HepG2 (cell line): ENCODE measurements around the gene EPS8. TPM values are rescaled to one million over a fixed set of nuclear protein-coding genes. Genes with fewer than 3 reads are reported as not detected.

Experiments used
- ATAC-seq: fragments of 200-7000 bp; cut with Tn5 transposase; 3 replicates; pipeline ENCODE4 v1.9.1; 2020; ENCODE audit warnings: mild to moderate bottlenecking, moderate library complexity
- BruUV-seq: library from RNA; stranded (reverse); fragments of 400-500 nt; replicated peaks from 2 replicates; lab custom pipeline; 2021; lab: Mats Ljungman, UMichigan
- CTCF ChIA-PET: fragments of 300-600 bp; formaldehyde crosslinking; extraction: SDS; loops from one replicate; lab custom pipeline; 2021; ENCODE audit warnings: low total read pairs, inconsistent platforms, low intra/inter-chr PET ratio; lab: Yijun Ruan, JAX
- POLR2A ChIA-PET: fragments of 350-600 bp; sonication (Branson Sonifier 250); formaldehyde crosslinking; loops from one replicate; lab custom pipeline; 2020; ENCODE audit warnings: antibody characterized with exemption, inconsistent platforms; lab: Yijun Ruan, JAX
- DNase-seq: peaks from one replicate; pipeline ENCODE4 v3.0.0-alpha.2; 2015; ENCODE audit warnings: low spot score
- FAIRE-seq: peaks from 3 replicates; lab custom pipeline; 2011; peaks lifted over from hg19 to GRCh38; lab: Jason Lieb, UNC
- H2AFZ ChIP-seq: one replicate; pipeline ENCODE4 v1.6.1; 2011; ENCODE audit warnings: low read length, inconsistent platforms
- H3K27ac ChIP-seq: fragments of 300-600 bp; 3 replicates; pipeline ENCODE4 v1.8.0; 2011; ENCODE audit warnings: mixed run types, mild to moderate bottlenecking, mixed read lengths, low read length, inconsistent platforms; ENCODE audit not compliant: insufficient read depth; ENCODE audit errors: extremely low read length
- H3K27me3 ChIP-seq, 2 experiments: fragments of 200-600 bp in 1 of 2; 2 replicates in 1 of 2; 3 replicates in 1 of 2; pipeline versions ENCODE4 v1.6.0 to v1.8.0; 2011; ENCODE audit warnings: low read length in 2 of 2, mild to moderate bottlenecking in 2 of 2, moderate library complexity in 2 of 2, inconsistent platforms in 1 of 2; ENCODE audit not compliant: insufficient read depth in 2 of 2, control insufficient read depth in 1 of 2
- H3K36me3 ChIP-seq, 2 experiments: fragments of 200-600 bp in 1 of 2; replicated peaks in 1 of 2; 2 replicates in 1 of 2; 3 replicates in 1 of 2; pipeline versions ENCODE4 v1.5.1 to v1.8.0; 2011; ENCODE audit warnings: low read length in 2 of 2, inconsistent platforms in 1 of 2; ENCODE audit not compliant: insufficient read depth in 2 of 2, control insufficient read depth in 1 of 2
- H3K4me1 ChIP-seq: 2 replicates; pipeline ENCODE4 v1.5.1; 2012; ENCODE audit warnings: low read length, inconsistent platforms; ENCODE audit not compliant: insufficient read depth
- H3K4me2 ChIP-seq: 2 replicates; pipeline ENCODE4 v1.6.0; 2011; ENCODE audit warnings: low read depth, low read length, inconsistent platforms
- H3K4me3 ChIP-seq, 3 experiments: fragments of 200-600 bp in 1 of 3; sonication (generic), shearing (Covaris generic) in 1 of 3; replicated peaks in 1 of 3; 2 replicates each; pipeline ENCODE4 v1.5.1; 2011 to 2016; ENCODE audit warnings: low read length in 3 of 3, inconsistent platforms in 2 of 3, low read depth in 2 of 3, mild to moderate bottlenecking in 2 of 3, control low read depth in 1 of 3, mixed read lengths in 1 of 3; ENCODE audit not compliant: insufficient read depth in 1 of 3
- H3K79me2 ChIP-seq: one replicate; pipeline ENCODE4 v1.6.1; 2011; ENCODE audit warnings: low read length, inconsistent platforms; ENCODE audit not compliant: insufficient read depth
- H3K9ac ChIP-seq: 2 replicates; pipeline ENCODE4 v1.6.0; 2011; ENCODE audit warnings: mild to moderate bottlenecking, low read depth, low read length, inconsistent platforms; ENCODE audit not compliant: insufficient read depth
- H3K9me3 ChIP-seq: 2 replicates; pipeline ENCODE4 v1.5.1; 2012; ENCODE audit warnings: mild to moderate bottlenecking, low read length
- H4K20me1 ChIP-seq: 2 replicates; pipeline ENCODE4 v1.6.0; 2011; ENCODE audit warnings: inconsistent platforms, mild to moderate bottlenecking, low read length, moderate library complexity; ENCODE audit not compliant: insufficient read depth
- ARID5B ChIP-seq: IDR thresholded peaks from 2 replicates; pipeline ENCODE4 v1.4.0; 2020; ENCODE audit warnings: mild to moderate bottlenecking, missing genetic modification reagents
- BCL6 ChIP-seq: IDR thresholded peaks from 2 replicates; pipeline ENCODE4 v1.6.1; 2016; ENCODE audit warnings: missing genetic modification reagents, missing compliant biosample characterization
- FOXA3 ChIP-seq: IDR thresholded peaks from 2 replicates; pipeline ENCODE4 v1.6.1; 2016; ENCODE audit warnings: missing genetic modification reagents, missing compliant biosample characterization
- FOXP1 ChIP-seq, 2 experiments: fragments of 450-650 bp in 1 of 2; IDR thresholded peaks; 2 replicates each; pipeline ENCODE4 v1.6.1; 2017 to 2018; ENCODE audit warnings: antibody characterized with exemption in 1 of 2
- GATAD2A ChIP-seq: IDR thresholded peaks from 2 replicates; pipeline ENCODE4 v1.6.1; 2016
- MIXL1 ChIP-seq: IDR thresholded peaks from 2 replicates; pipeline ENCODE4 v1.6.1; 2016
- TFE3 ChIP-seq: IDR thresholded peaks from 2 replicates; pipeline ENCODE4 v1.6.1; 2016
- ZBTB42 ChIP-seq: sonication (generic); formaldehyde crosslinking; IDR thresholded peaks from 2 replicates; pipeline ENCODE4 v1.5.0; 2020; ENCODE audit warnings: mild to moderate bottlenecking, missing genetic modification reagents
- WGBS: methylation state at CpG from one replicate; pipeline ENCODE4 v1.1.6; 2017; ENCODE audit warnings: low lambda C conversion rate; 5-methylcytosine and 5-hydroxymethylcytosine counted together
- in situ Hi-C: cut with HindIII; loops from 2 replicates; pipeline ENCODE4 v1.10.0; 2017; ENCODE audit warnings: low pct_unique_long_range_greater_than_20kb; ENCODE audit not compliant: extremely low pct_ligation_motif_present
- intact Hi-C: fragments of 100-400 bp; cut with micrococcal nuclease; formaldehyde crosslinking; loops from one replicate; pipeline ENCODE4 v1.10.0; 2022; ENCODE audit not compliant: unreplicated experiment
- polyA plus RNA-seq, 8 experiments: library from polyadenylated mRNA; depleted of rRNA in 3 of 8; stranded (reverse) in 7 of 8; unstranded in 1 of 8; fragments of >200 nt; fragmentation: Illumina TruSeq in 4 of 8; extraction: Trizol in 4 of 8; gene quantifications; 2 replicates each; pipeline versions ENCODE4 v1.2.1 to v1.2.3, GENCODE V29; 2011 to 2016; ENCODE audit warnings: low read depth in 4 of 8, missing spikeins in 1 of 8, mixed read lengths in 1 of 8; ENCODE audit not compliant: insufficient read depth in 1 of 8
- total RNA-seq, 5 experiments: library from RNA; depleted of rRNA; stranded (reverse); fragments of >200 nt; fragmentation: Illumina TruSeq; extraction: Trizol; gene quantifications; 2 replicates each; pipeline ENCODE4 v1.2.3, GENCODE V29; 2016; ENCODE audit warnings: low read depth in 1 of 5

Gene EPS8
- total and polyA plus RNA-seq, 2 of the 13 experiments (the other 11 are each of a cell fraction or from before 2014, with no cell fraction given): 37.1 to 43.4 TPM

GRCh38 chr12:15811214-15812127 lies 22.3 kb upstream of the EPS8 start:
- Histone ChIP-seq H3K36me3 (no peaks in the 10 kb centered on the region), H3K9ac (no peak overlapping the region), H3K9me3 (no peaks in the 10 kb centered on the region), H3K4me3 (no peak overlapping the region), H3K27me3 (no peaks in the 10 kb centered on the region), H2AFZ (no peak overlapping the region), H3K4me2 (no peak overlapping the region), H4K20me1 (no peaks in the 10 kb centered on the region), H3K79me2 (no peaks in the 10 kb centered on the region), H3K27ac (no peak overlapping the region), H3K4me1 (peaks cover 31% of the 10 kb centered on the region)
- peak; percentile 26 for FAIRE-seq
- DNase-seq: no peak
- CTCF ChIA-PET: no interaction called here
- POLR2A ChIA-PET: interaction anchor here (4.0 kb wide), 1 partner anchor 23 kb away, joined by 12 read pairs; the partner anchor contains the start of gene EPS8
- BruUV-seq: no TSS peak
- peak; percentile 71 for ATAC-seq
- WGBS: 75% methylated on average over 2 of the region's 2 CpGs
- in situ Hi-C loops: no loop called here
- TF ChIP-seq GATAD2A (peak; percentile 51; the same call in 1 of the 2 replicates), FOXP1 (IDR thresholded peaks at IDR 0.05) (no peak), FOXP1 (CRISPR knock-in tag; IDR thresholded peaks at IDR 0.05) (peak; percentile 63; the same call in 1 of the 2 replicates), ARID5B (CRISPR knock-in tag) (0 out of 2 replicates have a peak, but pooled peaks have one; percentile 31), ZBTB42 (CRISPR knock-in tag) (no peak), TFE3 (CRISPR knock-in tag) (no peak), MIXL1 (CRISPR knock-in tag) (0 out of 2 replicates have a peak, but pooled peaks have one; percentile 20), FOXA3 (CRISPR knock-in tag) (0 out of 2 replicates have a peak, but pooled peaks have one; percentile 39), BCL6 (CRISPR knock-in tag) (0 out of 2 replicates have a peak, but pooled peaks have one; percentile 29)
- intact Hi-C loops: no loop called here
